ENCODE data around the gene RTN4RL2.

RTN4RL2 gene

GRCh38 chr11:57476047-57476756 is 15.9 kb downstream of the RTN4RL2 start:
- peak overlapping the region; percentile 28 to 61 for H3K4me3 ChIP-seq (ENCODE audit: low read depth in 1 of 2, low read length in 1 of 2)
- no peaks in the 10 kb centered on the region for H3K9me3 ChIP-seq
- peaks cover 61% of the 10 kb centered on the region for H3K27me3 ChIP-seq
- no peaks in the 10 kb centered on the region for H3K36me3 ChIP-seq
- no peak overlapping the region for H3K27ac ChIP-seq
- no peak for TF ChIP-seq CTCF (IDR thresholded peaks at IDR 0.05)
- peaks cover 19 to 37% of the 10 kb centered on the region in 2 experiments for H3K4me1 ChIP-seq (ENCODE audit: control insufficient read depth in 1 of 2, insufficient read depth in 1 of 2, low read depth in 1 of 2, low read length in 1 of 2)

GRCh38 chr11:57476757-57477506 is 16.6 kb downstream of the RTN4RL2 start:
- no peaks in the 10 kb centered on the region for H3K9me3 ChIP-seq
- no peak for TF ChIP-seq CTCF (IDR thresholded peaks at IDR 0.05)
- peaks cover 61% of the 10 kb centered on the region for H3K27me3 ChIP-seq
- H3K36me3 ChIP-seq: no peaks in the 10 kb centered on the region
- peaks cover 24 to 44% of the 10 kb centered on the region in 2 experiments for H3K4me1 ChIP-seq (ENCODE audit: control insufficient read depth in 1 of 2, insufficient read depth in 1 of 2, low read depth in 1 of 2, low read length in 1 of 2)
- H3K4me3 ChIP-seq (ENCODE audit: low read depth in 1 of 2, low read length in 1 of 2): peak overlapping the region; percentile 28 to 61
- H3K27ac ChIP-seq: no peak overlapping the region

- Histone ChIP-seq H3K36me3 (no peaks in the 10 kb centered on the region), H3K4me3 (ENCODE audit: low read depth in 1 of 2, low read length in 1 of 2) (no peak overlapping the region), H3K4me1 (ENCODE audit: control insufficient read depth in 1 of 2, insufficient read depth in 1 of 2, low read depth in 1 of 2, low read length in 1 of 2) (peaks cover 30 to 51% of the 10 kb centered on the region in 2 experiments), H3K27me3 (peaks cover 66% of the 10 kb centered on the region), H3K9me3 (no peaks in the 10 kb centered on the region), H3K27ac (no peak overlapping the region)
- no peak for TF ChIP-seq CTCF (IDR thresholded peaks at IDR 0.05)
Measured at GRCh38 chr11:57477507-57478189, 17.3 kb downstream of the RTN4RL2 start.

GRCh38 chr11:57479021-57479663 is 18.8 kb downstream of the RTN4RL2 start:
- H3K4me1 ChIP-seq (ENCODE audit: control insufficient read depth in 1 of 2, insufficient read depth in 1 of 2, low read depth in 1 of 2, low read length in 1 of 2): peaks cover 41 to 57% of the 10 kb centered on the region in 2 experiments
- H3K9me3 ChIP-seq: no peaks in the 10 kb centered on the region
- no peak for TF ChIP-seq CTCF (IDR thresholded peaks at IDR 0.05)
- H3K27ac ChIP-seq: no peak overlapping the region
- H3K36me3 ChIP-seq: no peaks in the 10 kb centered on the region
- no peak overlapping the region for H3K4me3 ChIP-seq (ENCODE audit: low read depth in 1 of 2, low read length in 1 of 2)
- H3K27me3 ChIP-seq: peaks cover 54% of the 10 kb centered on the region

- H3K27me3 ChIP-seq: peaks cover 46% of the 10 kb centered on the region
- H3K4me1 ChIP-seq (ENCODE audit: control insufficient read depth in 1 of 2, insufficient read depth in 1 of 2, low read depth in 1 of 2, low read length in 1 of 2): peaks cover 46 to 57% of the 10 kb centered on the region in 2 experiments
- TF ChIP-seq CTCF (IDR thresholded peaks at IDR 0.05): no peak
- no peaks in the 10 kb centered on the region for H3K9me3 ChIP-seq
- H3K36me3 ChIP-seq: no peaks in the 10 kb centered on the region
- H3K4me3 ChIP-seq (ENCODE audit: low read depth in 1 of 2, low read length in 1 of 2): no peak overlapping the region
- no peak overlapping the region for H3K27ac ChIP-seq
Measured at GRCh38 chr11:57479911-57480310, 19.6 kb downstream of the RTN4RL2 start.
